GM12878 (cell line): Measurements from ENCODE around the gene SNX17. TPM values are rescaled to one million over a fixed set of nuclear protein-coding genes. Genes with fewer than 3 reads are reported as not detected.

Experiments used
- ATAC-seq: fragments of 200-7000 bp; cut with Tn5 transposase; 3 replicates; pipeline ENCODE4 v1.9.1; 2020; ENCODE audit warnings: mild to moderate bottlenecking, moderate library complexity
- BruUV-seq: library from RNA; stranded (reverse); fragments of 400-500 nt; replicated peaks from 2 replicates; lab custom pipeline; 2021; lab: Mats Ljungman, UMichigan
- CTCF ChIA-PET: fragments of 300-600 bp; sonication (Branson Sonifier 250); formaldehyde crosslinking; extraction: SDS; loops from one replicate; lab custom pipeline; 2021; ENCODE audit warnings: inconsistent platforms; lab: Yijun Ruan, JAX
- POLR2A ChIA-PET: fragments of 350-600 bp; formaldehyde crosslinking; extraction: SDS; loops from one replicate; lab custom pipeline; 2021; ENCODE audit warnings: inconsistent platforms; lab: Charles Lee
- RAD21 ChIA-PET: fragments of 300-600 bp; sonication (Branson Sonifier 250); formaldehyde crosslinking; loops from one replicate; lab custom pipeline; 2023; ENCODE audit warnings: antibody characterized with exemption; ENCODE audit not compliant: unreplicated experiment; lab: Charles Lee
- SMC1A ChIA-PET: fragments of 300-600 bp; sonication (Branson Sonifier 250); formaldehyde crosslinking; loops from one replicate; lab custom pipeline; 2023; ENCODE audit not compliant: unreplicated experiment, uncharacterized antibody; lab: Charles Lee
- DNase-seq: peaks from one replicate; pipeline ENCODE4 v3.0.0-alpha.2; 2011; ENCODE audit warnings: low read depth, low spot score
- FAIRE-seq: peaks from 3 replicates; lab custom pipeline; 2011; peaks lifted over from hg19 to GRCh38; lab: Jason Lieb, UNC
- H2AFZ ChIP-seq: 2 replicates; pipeline ENCODE4 v1.6.0; 2011; ENCODE audit warnings: low read depth, low read length, control low read depth; ENCODE audit not compliant: control insufficient read depth
- H3K27ac ChIP-seq: 2 replicates; pipeline ENCODE4 v1.5.1; 2011; ENCODE audit warnings: control low read depth; ENCODE audit not compliant: control insufficient read depth, insufficient read depth
- H3K27me3 ChIP-seq, 2 experiments: replicated peaks in 1 of 2; 2 replicates each; pipeline versions ENCODE4 v1.6.0 to v1.6.1; 2011; ENCODE audit warnings: low read length in 1 of 2; ENCODE audit not compliant: control insufficient read depth in 2 of 2, insufficient read depth in 2 of 2
- H3K36me3 ChIP-seq, 2 experiments: 2 replicates each; pipeline ENCODE4 v1.5.1; 2011; ENCODE audit warnings: low read length in 1 of 2; ENCODE audit not compliant: control insufficient read depth in 2 of 2, insufficient read depth in 2 of 2
- H3K4me1 ChIP-seq: 2 replicates; pipeline ENCODE4 v1.6.1; 2011; ENCODE audit warnings: mild to moderate bottlenecking, low read length, moderate library complexity, mixed read lengths; ENCODE audit not compliant: control insufficient read depth, insufficient read depth
- H3K4me2 ChIP-seq: 2 replicates; pipeline ENCODE4 v1.6.0; 2011; ENCODE audit warnings: control low read depth; ENCODE audit not compliant: control insufficient read depth, insufficient read depth
- H3K4me3 ChIP-seq: fragments of 200-600 bp; sonication (generic); 2 replicates; pipeline ENCODE4 v1.5.1; 2016
- H3K79me2 ChIP-seq: 2 replicates; pipeline ENCODE4 v1.6.0; 2011; ENCODE audit warnings: low read length; ENCODE audit not compliant: control insufficient read depth, insufficient read depth
- H3K9ac ChIP-seq: 2 replicates; pipeline ENCODE4 v1.8.0; 2011; ENCODE audit warnings: low read length, control low read depth, mixed read lengths; ENCODE audit not compliant: control insufficient read depth, insufficient read depth
- H3K9me3 ChIP-seq: replicated peaks from 3 replicates; pipeline ENCODE4 v1.5.1; 2011; ENCODE audit warnings: mild to moderate bottlenecking, low read length; ENCODE audit not compliant: control insufficient read depth, insufficient read depth
- H4K20me1 ChIP-seq: 2 replicates; pipeline ENCODE4 v1.6.0; 2011; ENCODE audit not compliant: control insufficient read depth, insufficient read depth
- CEBPB ChIP-seq, 2 experiments: fragments of 150-350 bp in 1 of 2; IDR thresholded peaks; 2 replicates each; pipeline ENCODE4 v1.6.1; 2012 to 2014; ENCODE audit warnings: low read depth in 2 of 2, low read length in 2 of 2, borderline replicate concordance in 1 of 2, inconsistent platforms in 1 of 2
- CREB1 ChIP-seq: IDR thresholded peaks from 2 replicates; pipeline ENCODE4 v1.6.1; 2012; ENCODE audit warnings: low read depth, mild to moderate bottlenecking, inconsistent platforms
- ESRRA ChIP-seq: IDR thresholded peaks from 2 replicates; pipeline ENCODE4 v1.6.1; 2012; ENCODE audit warnings: mild to moderate bottlenecking, low read length, improper control_type of control experiment
- IKZF1 ChIP-seq: fragments of 450-650 bp; conservative IDR thresholded peaks from 2 replicates; pipeline ENCODE4 v1.6.1; 2017; ENCODE audit warnings: antibody characterized with exemption, mild to moderate bottlenecking
- MEF2A ChIP-seq: IDR thresholded peaks from 2 replicates; pipeline ENCODE4 v1.6.1; 2011; ENCODE audit warnings: low read depth, mild to moderate bottlenecking, low read length, moderate library complexity; ENCODE audit not compliant: insufficient read depth
- MYC ChIP-seq: IDR thresholded peaks from 2 replicates; pipeline ENCODE4 v1.6.1; 2011; ENCODE audit warnings: mild to moderate bottlenecking, low read length, moderate library complexity, inconsistent platforms; ENCODE audit not compliant: insufficient read depth, insufficient replicate concordance, insufficient read length, severe bottlenecking
- PML ChIP-seq: IDR thresholded peaks from 2 replicates; pipeline ENCODE4 v1.6.1; 2012; ENCODE audit warnings: low read length, inconsistent platforms
- WRNIP1 ChIP-seq: IDR thresholded peaks from 2 replicates; pipeline ENCODE4 v1.6.1; 2011; ENCODE audit warnings: low read depth, low read length, improper control_type of control experiment, borderline replicate concordance
- YBX1 ChIP-seq: fragments of 450-650 bp; IDR thresholded peaks from 2 replicates; pipeline ENCODE4 v1.6.1; 2016; ENCODE audit warnings: antibody characterized with exemption
- ZNF384 ChIP-seq: IDR thresholded peaks from 2 replicates; pipeline ENCODE4 v1.6.1; 2012; ENCODE audit warnings: low read depth, mild to moderate bottlenecking, low read length, improper control_type of control experiment, borderline replicate concordance
- ZSCAN29 ChIP-seq: fragments of 450-650 bp; IDR thresholded peaks from 2 replicates; pipeline ENCODE4 v1.6.1; 2017; ENCODE audit warnings: mild to moderate bottlenecking, moderate library complexity
- WGBS: methylation state at CpG from one replicate; pipeline ENCODE4 v1.1.6; 2016; ENCODE audit warnings: low lambda C conversion rate; ENCODE audit not compliant: insufficient replicate concordance, insufficient coverage; ENCODE audit errors: missing lambda C conversion rate; 5-methylcytosine and 5-hydroxymethylcytosine counted together
- in situ Hi-C: fragments of 300-500 bp; cut with MboI; formaldehyde crosslinking; loops from 9 replicates; pipeline ENCODE4 v1.14.3; 2018; ENCODE audit warnings: mixed read lengths
- intact Hi-C: fragments of 100-400 bp; cut with micrococcal nuclease; formaldehyde crosslinking; loops from one replicate; pipeline ENCODE4 v1.14.2; 2022; ENCODE audit not compliant: unreplicated experiment
- polyA plus RNA-seq, 11 experiments: library from polyadenylated mRNA; depleted of rRNA in 4 of 11; unstranded in 6 of 11; stranded (reverse) in 5 of 11; fragments of >200 nt; fragmentation: Nextera tagmentation in 4 of 11; fragmentation: Illumina TruSeq in 1 of 11; extraction: Ambion mirVana in 4 of 11; extraction: Trizol in 1 of 11; gene quantifications; 1 replicate in 1 of 11; 2 replicates in 10 of 11; pipeline versions ENCODE4 v1.2.1 to v1.2.3, GENCODE V29; 2011 to 2016; ENCODE audit warnings: inconsistent platforms in 2 of 11, missing spikeins in 2 of 11, low read depth in 1 of 11
- total RNA-seq, 4 experiments: library from RNA; depleted of rRNA in 3 of 4; stranded (reverse); fragments of >200 nt in 3 of 4; fragmentation: Illumina TruSeq in 1 of 4; extraction: Trizol in 1 of 4; gene quantifications; 2 replicates each; pipeline versions ENCODE4 v1.2.1 to v1.2.3, GENCODE V29; 2013 to 2021
- TF ChIP-seq, protein P1 (sequence below): IDR thresholded peaks from 2 replicates; pipeline ENCODE4 v1.6.1; 2012; ENCODE audit warnings: low read length, inconsistent platforms

SNX17 gene
- total and polyA plus RNA-seq, 10 of the 15 experiments (the other 5 are each of a cell fraction or from before 2014, with no cell fraction given), result 6.5 to 116 (median 84.4) TPM

- no peaks in the 10 kb centered on the region for H3K4me1 ChIP-seq
- POLR2A ChIA-PET, result interaction anchor here (0.6 kb wide), 1 partner anchor 25 kb away, joined by 3 read pairs; no protein-coding TSS in a partner anchor
- no TSS peak for BruUV-seq
- in situ Hi-C loops, result no loop called here
- no peak for TF ChIP-seq CEBPB (IDR thresholded peaks at IDR 0.05; ENCODE audit: borderline replicate concordance in 1 of 2, low read depth in 2 of 2, low read length in 2 of 2)
- no peak for TF ChIP-seq ZSCAN29
- no peak for TF ChIP-seq PML
- no peak for TF ChIP-seq ZNF384
- no peak for TF ChIP-seq MYC
- no peak for TF ChIP-seq WRNIP1
- TF ChIP-seq MEF2A, result no peak
- TF ChIP-seq YBX1, result no peak
- TF ChIP-seq, protein P1, sequence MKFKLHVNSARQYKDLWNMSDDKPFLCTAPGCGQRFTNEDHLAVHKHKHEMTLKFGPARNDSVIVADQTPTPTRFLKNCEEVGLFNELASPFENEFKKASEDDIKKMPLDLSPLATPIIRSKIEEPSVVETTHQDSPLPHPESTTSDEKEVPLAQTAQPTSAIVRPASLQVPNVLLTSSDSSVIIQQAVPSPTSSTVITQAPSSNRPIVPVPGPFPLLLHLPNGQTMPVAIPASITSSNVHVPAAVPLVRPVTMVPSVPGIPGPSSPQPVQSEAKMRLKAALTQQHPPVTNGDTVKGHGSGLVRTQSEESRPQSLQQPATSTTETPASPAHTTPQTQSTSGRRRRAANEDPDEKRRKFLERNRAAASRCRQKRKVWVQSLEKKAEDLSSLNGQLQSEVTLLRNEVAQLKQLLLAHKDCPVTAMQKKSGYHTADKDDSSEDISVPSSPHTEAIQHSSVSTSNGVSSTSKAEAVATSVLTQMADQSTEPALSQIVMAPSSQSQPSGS, result no peak
- no peak for TF ChIP-seq ESRRA
- no peak for TF ChIP-seq CREB1
- no peak for TF ChIP-seq IKZF1
- H3K36me3 ChIP-seq, result peaks cover 4 to 10% of the 10 kb centered on the region in 2 experiments; a peak in 3 of 4 replicates
- H3K4me3 ChIP-seq, result no peak overlapping the region
- H3K9me3 ChIP-seq, result no peaks in the 10 kb centered on the region
- peaks cover 46% of the 10 kb centered on the region for H3K79me2 ChIP-seq
- SMC1A ChIA-PET, result interaction anchor here (1.9 kb wide), 1 partner anchor 10 kb away, joined by 4 read pairs; no protein-coding TSS in a partner anchor
- ATAC-seq (no peak), DNase-seq (no peak), FAIRE-seq (no peak)
- no peaks in the 10 kb centered on the region for H3K27me3 ChIP-seq
- CTCF ChIA-PET, result interaction anchor here (0.7 to 1.4 kb wide), 2 partner anchors 45 to 69 kb away, joined by 3 to 6 read pairs; no protein-coding TSS in a partner anchor
- RAD21 ChIA-PET, result no interaction called here
- H2AFZ ChIP-seq, result no peak overlapping the region
- intact Hi-C loops, result no loop called here
- 100% methylated on average over 2 of the region's 2 CpGs for WGBS
- H4K20me1 ChIP-seq, result no peaks in the 10 kb centered on the region
- no peak overlapping the region for H3K9ac ChIP-seq
- H3K4me2 ChIP-seq, result no peak overlapping the region
- H3K27ac ChIP-seq, result no peak overlapping the region
Observed at GRCh38 chr2:27347641-27348040, 22.8 kb upstream of the SNX17 start.
